ENCODE measurements around the gene NLGN1.

NLGN1 gene

GRCh38 chr3:173843060-173843459 is 445.5 kb downstream of the NLGN1 start:
- no peak for DNase-seq (ENCODE audit: low read depth)

DNA sequence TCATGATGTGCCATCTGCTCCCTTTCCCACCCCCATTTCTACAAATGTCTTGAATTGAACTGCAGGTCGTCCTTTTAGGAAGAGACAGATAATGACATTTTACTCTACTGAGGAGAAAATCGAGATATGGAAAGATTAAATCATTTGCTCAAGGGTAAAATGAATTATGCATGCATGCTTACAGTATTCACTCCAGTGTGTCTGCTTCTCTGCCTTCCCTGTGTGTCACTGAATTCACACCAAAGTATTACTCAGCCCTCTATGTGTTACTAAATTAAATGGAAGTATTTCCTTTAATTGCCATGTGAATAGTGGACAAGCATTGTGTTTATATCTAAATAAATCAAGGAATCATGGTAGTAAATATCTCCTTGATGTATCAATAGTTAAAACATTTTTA is 449.0 kb downstream of the NLGN1 start:
- no peak for DNase-seq (ENCODE audit: low read depth)

- no peak for DNase-seq (ENCODE audit: low read depth)
These were observed 451.9 kb downstream of the NLGN1 start for GRCh38 chr3:173849489-173849888.

DNA sequence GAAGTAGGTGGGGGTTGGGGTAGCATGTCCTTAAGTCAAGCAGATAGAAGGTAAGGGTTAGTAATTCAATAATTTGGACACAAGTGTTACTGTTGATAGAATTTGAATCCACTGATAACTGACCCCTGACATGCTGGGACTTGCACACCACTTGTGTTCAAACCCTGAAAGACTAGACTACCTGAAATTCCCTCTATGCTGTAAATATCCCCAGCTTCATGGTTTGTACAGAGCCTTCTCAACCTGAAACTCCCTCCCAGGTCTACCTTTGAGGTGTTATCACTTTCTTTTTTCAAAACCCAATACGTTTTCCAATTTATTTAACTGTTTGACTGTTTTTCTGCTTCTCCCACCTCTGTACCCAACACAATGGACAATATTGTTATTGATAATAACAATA is 459.6 kb downstream of the NLGN1 start:
- no peak for DNase-seq (ENCODE audit: low read depth)

DNA sequence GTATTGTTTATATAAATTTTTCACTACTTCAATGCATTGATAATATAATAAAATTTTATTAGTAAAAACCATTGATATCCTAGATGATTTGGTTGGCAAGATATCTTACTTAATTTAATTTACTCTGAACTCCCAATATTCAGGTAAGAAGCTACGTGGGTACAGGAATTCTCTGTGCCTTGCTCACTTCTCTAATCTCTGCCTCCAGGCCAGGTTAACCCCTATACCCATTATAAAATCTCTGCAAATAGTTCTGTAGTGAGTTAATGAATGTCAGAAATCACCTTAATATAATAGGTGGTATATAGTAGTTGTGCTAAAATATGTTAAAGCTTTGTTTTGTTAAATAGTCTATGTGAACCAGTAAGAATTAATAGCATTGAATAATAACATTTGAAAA is 465.2 kb downstream of the NLGN1 start:
- DNase-seq (ENCODE audit: low read depth): no peak

- DNase-seq (ENCODE audit: low read depth): no peak
These were observed 466.0 kb downstream of the NLGN1 start for GRCh38 chr3:173863551-173863950.

DNA sequence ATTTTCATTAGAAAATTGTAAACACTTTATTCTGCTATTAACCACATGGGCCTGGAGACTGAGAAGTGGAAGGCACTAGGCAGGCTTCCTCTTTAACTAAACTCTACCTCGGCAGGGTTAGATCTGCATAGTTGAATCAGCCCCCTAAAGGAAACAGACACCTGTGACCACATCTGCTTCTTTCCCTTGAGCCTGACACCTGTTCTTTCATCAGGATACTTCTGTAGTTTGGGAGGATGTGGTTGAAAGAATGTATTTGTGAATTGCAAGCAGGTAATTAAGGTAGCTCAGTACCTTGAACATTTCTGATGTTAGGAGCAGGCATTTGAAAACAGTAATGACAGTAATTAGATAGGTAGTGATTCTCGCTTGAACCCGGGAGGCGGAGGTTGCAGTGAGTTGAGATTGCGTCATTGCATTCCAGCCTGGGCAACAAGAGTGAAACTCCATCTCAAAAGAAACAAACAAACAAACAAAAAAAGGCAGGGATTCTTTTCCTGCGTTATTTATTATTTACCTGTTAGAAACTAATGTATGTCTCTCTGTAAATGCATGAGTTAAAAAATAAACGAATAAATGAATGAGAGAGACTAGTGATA is 468.5 kb downstream of the NLGN1 start:
- DNase-seq (ENCODE audit: low read depth): no peak

DNA sequence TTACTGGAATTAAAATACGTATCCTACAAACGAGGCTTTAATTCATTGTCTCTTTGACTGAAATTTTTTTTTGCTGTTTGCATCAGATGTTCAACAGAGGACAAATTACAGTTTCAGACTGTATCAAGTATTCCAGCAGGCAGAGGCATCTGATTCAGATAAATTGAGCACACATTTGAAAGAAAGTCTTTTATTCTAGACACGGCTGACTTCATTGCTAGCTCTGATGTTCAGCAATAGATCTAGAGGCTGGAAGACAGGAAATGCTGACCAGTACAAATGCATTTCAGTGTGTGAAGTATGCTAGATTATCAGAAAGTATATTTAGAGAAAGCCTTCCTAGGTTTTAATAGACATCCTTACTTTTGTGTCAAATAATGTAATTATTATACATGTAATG is 472.2 kb downstream of the NLGN1 start:
- no peak for DNase-seq (ENCODE audit: low read depth)

DNA sequence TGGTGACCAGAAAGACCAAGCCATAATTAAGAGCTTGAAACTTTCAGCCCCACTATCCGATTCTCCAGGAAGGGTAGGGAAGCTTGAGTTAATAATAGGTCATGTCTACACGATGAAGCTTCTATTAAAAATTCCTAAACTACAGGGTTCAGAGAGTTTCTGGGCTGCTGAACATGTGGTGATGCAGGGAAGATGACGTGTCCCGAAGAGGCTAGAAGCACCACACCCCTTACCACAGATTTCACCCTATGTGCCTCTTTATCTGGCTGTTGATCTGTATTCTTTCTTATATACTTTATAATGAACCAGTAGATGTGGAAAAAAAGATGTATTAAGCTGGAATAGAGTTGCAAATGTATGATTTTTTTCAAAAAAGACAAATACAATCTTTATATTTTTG is 473.4 kb downstream of the NLGN1 start:
- DNase-seq (ENCODE audit: low read depth): no peak

DNA sequence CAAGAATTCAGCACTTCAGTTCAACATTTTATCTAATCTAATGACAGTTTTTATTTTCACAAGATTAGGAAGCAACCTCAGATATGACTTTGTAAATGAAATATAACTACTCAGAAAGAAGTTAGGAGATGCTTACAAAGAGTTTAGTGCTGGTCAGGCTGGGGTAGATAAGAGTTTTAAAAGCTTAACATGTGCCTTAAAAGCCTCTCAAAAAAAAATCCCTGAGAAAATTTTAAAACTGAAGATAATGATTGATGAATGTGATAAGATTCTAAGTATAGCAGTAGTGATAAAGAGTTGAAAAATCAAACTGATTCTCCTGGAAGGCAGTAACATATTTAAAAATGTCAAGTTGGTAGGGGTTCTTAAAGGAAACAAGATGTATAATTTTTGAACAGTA is 478.2 kb downstream of the NLGN1 start:
- no peak for DNase-seq (ENCODE audit: low read depth)

GRCh38 chr3:173876476-173876875 is 478.9 kb downstream of the NLGN1 start:
- no peak for DNase-seq (ENCODE audit: low read depth)

GRCh38 chr3:173887888-173888287 is 490.3 kb downstream of the NLGN1 start:
- DNase-seq (ENCODE audit: low read depth): no peak

DNA sequence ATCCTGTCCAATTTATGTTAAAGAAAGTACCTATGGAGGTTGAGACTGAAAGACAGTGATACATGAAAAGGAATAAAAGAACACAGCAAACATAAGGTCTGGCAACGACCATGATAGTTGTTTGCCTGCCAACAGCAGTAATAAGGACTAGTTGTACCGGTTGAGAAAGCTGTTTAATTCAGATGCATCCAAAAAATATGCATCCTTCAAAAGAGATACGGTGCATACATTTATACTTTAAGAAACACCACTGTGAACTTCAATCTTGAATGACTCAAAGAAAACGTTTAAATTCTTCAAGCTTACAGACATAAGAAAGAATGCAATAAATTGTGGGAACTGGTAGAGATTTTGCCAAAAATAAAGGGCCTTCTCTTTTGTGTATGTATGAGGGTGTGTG is 492.1 kb downstream of the NLGN1 start:
- DNase-seq (ENCODE audit: low read depth): no peak

GRCh38 chr3:173890091-173890490 is 492.5 kb downstream of the NLGN1 start:
- DNase-seq (ENCODE audit: low read depth): no peak

GRCh38 chr3:173891272-173892100 is 493.9 kb downstream of the NLGN1 start:
- no peak for DNase-seq (ENCODE audit: low read depth)

- DNase-seq (ENCODE audit: low read depth): no peak
These were observed 495.0 kb downstream of the NLGN1 start for GRCh38 chr3:173892547-173892946.

GRCh38 chr3:173893066-173893465 is 495.5 kb downstream of the NLGN1 start:
- no peak for DNase-seq (ENCODE audit: low read depth)

GRCh38 chr3:173893835-173894234 is 496.3 kb downstream of the NLGN1 start:
- no peak for DNase-seq (ENCODE audit: low read depth)

- no peak for DNase-seq (ENCODE audit: low read depth)
These were observed 500.1 kb downstream of the NLGN1 start for GRCh38 chr3:173897631-173898030.

GRCh38 chr3:173901649-173902048 is 504.1 kb downstream of the NLGN1 start:
- DNase-seq (ENCODE audit: low read depth): no peak

GRCh38 chr3:173902401-173902800 is 504.9 kb downstream of the NLGN1 start:
- DNase-seq (ENCODE audit: low read depth): no peak

DNA sequence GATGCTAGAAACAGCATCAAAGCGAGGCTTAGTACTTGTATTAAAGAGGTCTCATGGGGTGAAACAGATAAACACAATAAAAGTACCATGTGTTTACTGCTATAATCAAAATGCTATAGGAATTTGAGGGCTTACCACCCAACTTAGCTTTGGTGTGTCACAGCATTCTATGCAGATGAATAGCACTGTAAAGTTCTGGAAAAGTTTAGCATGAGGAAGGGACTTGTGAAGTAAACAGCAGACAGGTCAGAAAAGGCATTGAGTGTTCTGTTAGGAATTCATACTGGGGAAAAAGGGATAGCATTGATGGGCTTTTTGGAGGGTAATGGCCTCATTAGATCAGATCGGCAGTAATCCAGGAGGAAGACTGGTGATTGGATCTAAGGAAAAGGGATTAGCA is 505.3 kb downstream of the NLGN1 start:
- DNase-seq (ENCODE audit: low read depth): no peak

DNA sequence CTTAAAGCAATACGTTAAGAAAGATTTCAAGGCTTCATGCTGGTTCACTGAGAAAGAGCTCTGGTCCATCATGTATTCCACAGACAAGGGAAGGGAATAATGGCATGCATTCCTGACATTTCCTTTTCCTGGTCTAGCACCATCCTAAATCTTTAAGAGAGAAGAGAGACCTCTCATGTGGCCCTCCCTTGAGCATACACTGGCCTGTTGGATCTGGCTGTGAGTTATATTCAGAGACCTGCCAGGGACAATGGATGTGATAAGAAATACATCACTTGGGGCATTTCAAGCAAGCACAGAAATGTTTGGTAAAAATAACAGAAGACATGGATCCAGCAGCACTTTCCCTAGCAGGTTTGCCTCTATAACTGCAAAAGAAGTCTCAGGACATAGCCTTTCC is 507.8 kb downstream of the NLGN1 start:
- no peak for DNase-seq (ENCODE audit: low read depth)

DNA sequence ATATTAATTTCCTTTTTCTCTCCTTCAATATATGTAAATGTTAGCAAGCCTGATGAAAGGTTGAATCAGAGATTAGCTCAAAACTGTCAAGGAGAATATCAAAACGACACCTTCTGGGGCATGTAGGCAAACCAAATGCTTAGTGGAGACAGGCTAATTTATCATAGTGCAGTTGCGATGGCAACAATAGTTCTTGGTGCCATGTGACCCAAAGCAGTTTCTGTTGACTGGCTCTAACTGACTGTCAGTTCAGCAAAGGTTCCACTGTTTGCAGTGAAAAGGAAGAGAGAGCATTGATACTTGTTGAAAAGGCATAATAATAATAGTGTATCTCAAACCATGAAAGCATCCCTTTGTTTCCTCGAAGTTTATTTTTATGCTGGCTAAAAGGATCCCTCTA is 513.9 kb downstream of the NLGN1 start:
- DNase-seq (ENCODE audit: low read depth): no peak
